HEK293 (cell line): ENCODE results near the gene GSC2.
A peak's percentile ranks its signal among the peaks of the same experiment; 100 is the strongest.

Experiments used
- BCL11A ChIP-seq: fragments of 450-650 bp; formaldehyde crosslinking; IDR thresholded peaks from 2 replicates; pipeline ENCODE4 v1.5.1; 2016; ENCODE audit warnings: low read depth, missing biosample characterization, missing genetic modification characterization
- MZF1 ChIP-seq: fragments of 450-650 bp; formaldehyde crosslinking; IDR thresholded peaks from 2 replicates; pipeline ENCODE4 v1.5.1; 2017; ENCODE audit warnings: missing biosample characterization, missing genetic modification characterization, borderline replicate concordance
- RBAK ChIP-seq: fragments of 450-650 bp; formaldehyde crosslinking; IDR thresholded peaks from 2 replicates; pipeline ENCODE4 v1.5.1; 2016; ENCODE audit warnings: missing biosample characterization, missing genetic modification characterization
- REPIN1 ChIP-seq: fragments of 450-650 bp; formaldehyde crosslinking; IDR thresholded peaks from 2 replicates; pipeline ENCODE4 v1.5.1; 2017; ENCODE audit warnings: missing biosample characterization, missing genetic modification characterization, low read depth
- SCRT2 ChIP-seq: fragments of 450-650 bp; formaldehyde crosslinking; IDR thresholded peaks from 2 replicates; pipeline ENCODE4 v1.5.1; 2016; ENCODE audit warnings: missing biosample characterization, missing genetic modification characterization
- SETDB1 ChIP-seq: IDR thresholded peaks from one replicate; pipeline ENCODE4 v1.6.1; 2017; ENCODE audit warnings: mild to moderate bottlenecking, low read length, moderate library complexity, mixed read lengths; ENCODE audit not compliant: insufficient read length
- YY2 ChIP-seq: fragments of 450-650 bp; formaldehyde crosslinking; IDR thresholded peaks from 2 replicates; pipeline ENCODE4 v1.5.1; 2016; ENCODE audit warnings: missing biosample characterization, missing genetic modification characterization
- ZBTB17 ChIP-seq: fragments of 450-650 bp; formaldehyde crosslinking; IDR thresholded peaks from 2 replicates; pipeline ENCODE4 v1.5.1; 2016; ENCODE audit warnings: missing biosample characterization, missing genetic modification characterization
- ZFHX2 ChIP-seq: fragments of 450-650 bp; formaldehyde crosslinking; conservative IDR thresholded peaks from 2 replicates; pipeline ENCODE4 v1.5.1; 2016; ENCODE audit warnings: missing biosample characterization, missing genetic modification characterization
- ZFP69B ChIP-seq: fragments of 450-650 bp; formaldehyde crosslinking; IDR thresholded peaks from 2 replicates; pipeline ENCODE4 v1.5.1; 2016; ENCODE audit warnings: missing biosample characterization, missing genetic modification characterization
- ZIC2 ChIP-seq: fragments of 450-650 bp; formaldehyde crosslinking; IDR thresholded peaks from 2 replicates; pipeline ENCODE4 v1.5.1; 2016; ENCODE audit warnings: missing biosample characterization, missing genetic modification characterization
- ZNF133 ChIP-seq: fragments of 450-650 bp; formaldehyde crosslinking; IDR thresholded peaks from 2 replicates; pipeline ENCODE4 v1.5.1; 2016; ENCODE audit warnings: missing biosample characterization, missing genetic modification characterization
- ZNF138 ChIP-seq: fragments of 450-650 bp; formaldehyde crosslinking; IDR thresholded peaks from 2 replicates; pipeline ENCODE4 v1.5.1; 2016; ENCODE audit warnings: missing biosample characterization, missing genetic modification characterization, borderline replicate concordance
- ZNF169 ChIP-seq: fragments of 450-650 bp; formaldehyde crosslinking; IDR thresholded peaks from 2 replicates; pipeline ENCODE4 v1.5.1; 2016; ENCODE audit warnings: missing biosample characterization, missing genetic modification characterization
- ZNF175 ChIP-seq: fragments of 450-650 bp; formaldehyde crosslinking; IDR thresholded peaks from 2 replicates; pipeline ENCODE4 v1.5.1; 2016; ENCODE audit warnings: missing biosample characterization, missing genetic modification characterization
- ZNF2 ChIP-seq: fragments of 450-650 bp; formaldehyde crosslinking; IDR thresholded peaks from 2 replicates; pipeline ENCODE4 v1.5.1; 2016; ENCODE audit warnings: missing biosample characterization, missing genetic modification characterization
- ZNF202 ChIP-seq: fragments of 450-650 bp; formaldehyde crosslinking; IDR thresholded peaks from 2 replicates; pipeline ENCODE4 v1.5.1; 2016; ENCODE audit warnings: missing biosample characterization, missing genetic modification characterization, borderline replicate concordance
- ZNF324 ChIP-seq: fragments of 450-650 bp; formaldehyde crosslinking; IDR thresholded peaks from 2 replicates; pipeline ENCODE4 v1.5.1; 2016; ENCODE audit warnings: missing biosample characterization, missing genetic modification characterization
- ZNF423 ChIP-seq: fragments of 450-650 bp; formaldehyde crosslinking; IDR thresholded peaks from 2 replicates; pipeline ENCODE4 v1.5.1; 2016; ENCODE audit warnings: missing biosample characterization, missing genetic modification characterization
- ZNF433 ChIP-seq: fragments of 450-650 bp; formaldehyde crosslinking; IDR thresholded peaks from 2 replicates; pipeline ENCODE4 v1.5.1; 2016; ENCODE audit warnings: missing biosample characterization, missing genetic modification characterization, low read depth
- ZNF48 ChIP-seq: fragments of 450-650 bp; formaldehyde crosslinking; IDR thresholded peaks from 2 replicates; pipeline ENCODE4 v1.5.1; 2016; ENCODE audit warnings: missing biosample characterization, missing genetic modification characterization
- ZNF560 ChIP-seq: fragments of 450-650 bp; formaldehyde crosslinking; IDR thresholded peaks from 2 replicates; pipeline ENCODE4 v1.5.1; 2017; ENCODE audit warnings: missing biosample characterization, missing genetic modification characterization, borderline replicate concordance
- ZNF571 ChIP-seq: fragments of 450-650 bp; formaldehyde crosslinking; IDR thresholded peaks from 2 replicates; pipeline ENCODE4 v1.5.0; 2017; ENCODE audit warnings: missing biosample characterization, missing genetic modification characterization
- ZNF600 ChIP-seq: fragments of 450-650 bp; formaldehyde crosslinking; IDR thresholded peaks from 2 replicates; pipeline ENCODE4 v1.5.1; 2016; ENCODE audit warnings: missing biosample characterization, missing genetic modification characterization
- ZNF610 ChIP-seq: fragments of 450-650 bp; formaldehyde crosslinking; IDR thresholded peaks from 2 replicates; pipeline ENCODE4 v1.5.1; 2016; ENCODE audit warnings: missing biosample characterization, missing genetic modification characterization, borderline replicate concordance
- ZNF777 ChIP-seq: fragments of 450-650 bp; formaldehyde crosslinking; IDR thresholded peaks from 2 replicates; pipeline ENCODE4 v1.5.1; 2017; ENCODE audit warnings: missing biosample characterization, missing genetic modification characterization, borderline replicate concordance
- ZNF785 ChIP-seq: fragments of 450-650 bp; formaldehyde crosslinking; IDR thresholded peaks from 2 replicates; pipeline ENCODE4 v1.5.1; 2016; ENCODE audit warnings: missing biosample characterization, missing genetic modification characterization
- ZNF830 ChIP-seq: fragments of 450-650 bp; IDR thresholded peaks from 2 replicates; pipeline ENCODE4 v1.5.0; 2018; ENCODE audit warnings: missing biosample characterization, missing genetic modification characterization, low read depth, mild to moderate bottlenecking, moderate library complexity
- ZNF843 ChIP-seq: fragments of 450-650 bp; formaldehyde crosslinking; IDR thresholded peaks from 2 replicates; pipeline ENCODE4 v1.5.1; 2016; ENCODE audit warnings: missing biosample characterization, missing genetic modification characterization
- TF ChIP-seq, protein P1 (sequence below): fragments of 450-650 bp; formaldehyde crosslinking; IDR thresholded peaks from 2 replicates; pipeline ENCODE4 v1.5.1; 2017; ENCODE audit warnings: missing biosample characterization, missing genetic modification characterization
- TF ChIP-seq, protein P2 (sequence below): fragments of 450-650 bp; formaldehyde crosslinking; IDR thresholded peaks from 2 replicates; pipeline ENCODE4 v1.5.1; 2016; ENCODE audit warnings: missing biosample characterization, missing genetic modification characterization
- TF ChIP-seq, protein P3 (sequence below): fragments of 450-650 bp; formaldehyde crosslinking; IDR thresholded peaks from 2 replicates; pipeline ENCODE4 v1.5.1; 2016; ENCODE audit warnings: missing biosample characterization, missing genetic modification characterization
- TF ChIP-seq, protein P4 (sequence below): fragments of 450-650 bp; formaldehyde crosslinking; IDR thresholded peaks from 2 replicates; pipeline ENCODE4 v1.5.1; 2016; ENCODE audit warnings: missing biosample characterization, missing genetic modification characterization
- TF ChIP-seq, protein P5 (sequence below): fragments of 450-650 bp; formaldehyde crosslinking; IDR thresholded peaks from 2 replicates; pipeline ENCODE4 v1.5.1; 2016; ENCODE audit warnings: missing biosample characterization, missing genetic modification characterization

The GSC2 gene

DNA sequence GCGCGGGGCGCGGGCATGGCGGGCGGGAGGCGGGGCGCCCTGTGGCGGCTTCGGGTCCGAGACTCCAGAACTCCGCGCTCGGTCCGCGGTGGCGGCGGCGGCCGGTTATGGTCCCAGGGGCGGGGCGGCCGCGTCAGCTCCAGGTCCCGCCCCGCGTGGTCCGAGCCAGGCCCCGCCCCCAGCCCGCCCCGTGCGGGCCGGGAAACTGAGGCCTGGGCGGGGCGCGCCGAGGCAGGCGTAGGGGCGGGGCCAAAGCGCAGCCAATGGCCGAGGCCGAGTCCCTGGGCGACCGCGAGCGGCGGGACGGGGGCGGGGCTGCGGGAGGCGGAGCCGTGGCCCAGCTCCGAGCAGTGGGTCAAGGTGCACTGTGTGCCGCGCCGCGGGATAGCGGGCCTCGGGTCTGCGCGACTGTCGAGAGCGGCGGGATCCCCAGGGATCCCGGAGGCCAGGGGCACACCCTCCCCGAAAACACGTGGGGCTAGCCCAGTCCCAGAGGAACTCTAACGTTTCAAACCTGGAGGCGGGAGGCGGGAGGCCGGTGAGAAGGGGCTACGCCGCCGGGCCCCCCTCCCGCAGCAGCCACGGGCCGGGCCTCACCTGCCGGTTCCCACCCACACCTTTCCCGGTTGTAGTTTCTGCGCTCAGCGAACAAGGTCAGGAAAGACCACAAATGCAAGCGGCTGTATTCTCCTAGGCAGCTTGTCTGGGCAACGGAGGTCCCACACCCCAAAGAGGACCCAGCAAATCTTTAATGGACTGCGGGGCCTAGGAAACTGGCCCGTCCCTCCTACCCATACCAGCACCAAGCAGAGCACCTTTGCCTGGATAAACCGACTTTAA, 28.8 kb upstream of the GSC2 start, which contains the start of gene SLC25A1 (continued):
- TF ChIP-seq BCL11A (tag by site-specific recombination) (no peak), ZNF830 (tag by site-specific recombination) (no peak), ZNF433 (tag by site-specific recombination) (no peak), ZNF169 (tag by site-specific recombination) (no peak), ZNF138 (tag by site-specific recombination) (no peak), ZNF48 (tag by site-specific recombination) (no peak), SCRT2 (tag by site-specific recombination) (no peak), ZNF785 (tag by site-specific recombination) (no peak), ZNF571 (tag by site-specific recombination) (no peak), MZF1 (tag by site-specific recombination) (no peak), YY2 (tag by site-specific recombination) (no peak), ZBTB17 (peak; percentile 66), ZFHX2 (peak; percentile 38), ZNF133 (tag by site-specific recombination) (no peak), ZNF2 (no peak), ZNF423 (peak; percentile 60; the same call in 1 of the 2 replicates), ZNF610 (tag by site-specific recombination) (peak; percentile 92), SETDB1 (no peak), REPIN1 (no peak), ZNF324 (tag by site-specific recombination) (peak; percentile 29; the same call in 1 of the 2 replicates), ZNF600 (tag by site-specific recombination) (no peak), ZNF843 (tag by site-specific recombination) (no peak), ZNF202 (tag by site-specific recombination) (no peak), ZIC2 (peak; percentile 73), ZNF560 (tag by site-specific recombination) (no peak), ZFP69B (tag by site-specific recombination) (no peak), ZNF777 (tag by site-specific recombination) (no peak), ZNF175 (no peak), RBAK (tag by site-specific recombination) (no peak)
- TF ChIP-seq, protein P1, sequence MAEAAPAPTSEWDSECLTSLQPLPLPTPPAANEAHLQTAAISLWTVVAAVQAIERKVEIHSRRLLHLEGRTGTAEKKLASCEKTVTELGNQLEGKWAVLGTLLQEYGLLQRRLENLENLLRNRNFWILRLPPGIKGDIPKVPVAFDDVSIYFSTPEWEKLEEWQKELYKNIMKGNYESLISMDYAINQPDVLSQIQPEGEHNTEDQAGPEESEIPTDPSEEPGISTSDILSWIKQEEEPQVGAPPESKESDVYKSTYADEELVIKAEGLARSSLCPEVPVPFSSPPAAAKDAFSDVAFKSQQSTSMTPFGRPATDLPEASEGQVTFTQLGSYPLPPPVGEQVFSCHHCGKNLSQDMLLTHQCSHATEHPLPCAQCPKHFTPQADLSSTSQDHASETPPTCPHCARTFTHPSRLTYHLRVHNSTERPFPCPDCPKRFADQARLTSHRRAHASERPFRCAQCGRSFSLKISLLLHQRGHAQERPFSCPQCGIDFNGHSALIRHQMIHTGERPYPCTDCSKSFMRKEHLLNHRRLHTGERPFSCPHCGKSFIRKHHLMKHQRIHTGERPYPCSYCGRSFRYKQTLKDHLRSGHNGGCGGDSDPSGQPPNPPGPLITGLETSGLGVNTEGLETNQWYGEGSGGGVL (tag by site-specific recombination) = no peak
- TF ChIP-seq, protein P2, sequence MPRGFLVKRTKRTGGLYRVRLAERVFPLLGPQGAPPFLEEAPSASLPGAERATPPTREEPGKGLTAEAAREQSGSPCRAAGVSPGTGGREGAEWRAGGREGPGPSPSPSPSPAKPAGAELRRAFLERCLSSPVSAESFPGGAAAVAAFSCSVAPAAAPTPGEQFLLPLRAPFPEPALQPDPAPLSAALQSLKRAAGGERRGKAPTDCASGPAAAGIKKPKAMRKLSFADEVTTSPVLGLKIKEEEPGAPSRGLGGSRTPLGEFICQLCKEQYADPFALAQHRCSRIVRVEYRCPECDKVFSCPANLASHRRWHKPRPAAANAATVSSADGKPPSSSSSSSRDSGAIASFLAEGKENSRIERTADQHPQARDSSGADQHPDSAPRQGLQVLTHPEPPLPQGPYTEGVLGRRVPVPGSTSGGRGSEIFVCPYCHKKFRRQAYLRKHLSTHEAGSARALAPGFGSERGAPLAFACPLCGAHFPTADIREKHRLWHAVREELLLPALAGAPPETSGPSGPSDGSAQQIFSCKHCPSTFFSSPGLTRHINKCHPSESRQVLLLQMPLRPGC = peak; percentile 32; the same call in 1 of the 2 replicates
- TF ChIP-seq, protein P3, sequence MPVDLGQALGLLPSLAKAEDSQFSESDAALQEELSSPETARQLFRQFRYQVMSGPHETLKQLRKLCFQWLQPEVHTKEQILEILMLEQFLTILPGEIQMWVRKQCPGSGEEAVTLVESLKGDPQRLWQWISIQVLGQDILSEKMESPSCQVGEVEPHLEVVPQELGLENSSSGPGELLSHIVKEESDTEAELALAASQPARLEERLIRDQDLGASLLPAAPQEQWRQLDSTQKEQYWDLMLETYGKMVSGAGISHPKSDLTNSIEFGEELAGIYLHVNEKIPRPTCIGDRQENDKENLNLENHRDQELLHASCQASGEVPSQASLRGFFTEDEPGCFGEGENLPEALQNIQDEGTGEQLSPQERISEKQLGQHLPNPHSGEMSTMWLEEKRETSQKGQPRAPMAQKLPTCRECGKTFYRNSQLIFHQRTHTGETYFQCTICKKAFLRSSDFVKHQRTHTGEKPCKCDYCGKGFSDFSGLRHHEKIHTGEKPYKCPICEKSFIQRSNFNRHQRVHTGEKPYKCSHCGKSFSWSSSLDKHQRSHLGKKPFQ (tag by site-specific recombination) = peak; percentile 53; the same call in 1 of the 2 replicates
- TF ChIP-seq, protein P4, sequence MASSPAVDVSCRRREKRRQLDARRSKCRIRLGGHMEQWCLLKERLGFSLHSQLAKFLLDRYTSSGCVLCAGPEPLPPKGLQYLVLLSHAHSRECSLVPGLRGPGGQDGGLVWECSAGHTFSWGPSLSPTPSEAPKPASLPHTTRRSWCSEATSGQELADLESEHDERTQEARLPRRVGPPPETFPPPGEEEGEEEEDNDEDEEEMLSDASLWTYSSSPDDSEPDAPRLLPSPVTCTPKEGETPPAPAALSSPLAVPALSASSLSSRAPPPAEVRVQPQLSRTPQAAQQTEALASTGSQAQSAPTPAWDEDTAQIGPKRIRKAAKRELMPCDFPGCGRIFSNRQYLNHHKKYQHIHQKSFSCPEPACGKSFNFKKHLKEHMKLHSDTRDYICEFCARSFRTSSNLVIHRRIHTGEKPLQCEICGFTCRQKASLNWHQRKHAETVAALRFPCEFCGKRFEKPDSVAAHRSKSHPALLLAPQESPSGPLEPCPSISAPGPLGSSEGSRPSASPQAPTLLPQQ (tag by site-specific recombination) = no peak
- TF ChIP-seq, protein P5, sequence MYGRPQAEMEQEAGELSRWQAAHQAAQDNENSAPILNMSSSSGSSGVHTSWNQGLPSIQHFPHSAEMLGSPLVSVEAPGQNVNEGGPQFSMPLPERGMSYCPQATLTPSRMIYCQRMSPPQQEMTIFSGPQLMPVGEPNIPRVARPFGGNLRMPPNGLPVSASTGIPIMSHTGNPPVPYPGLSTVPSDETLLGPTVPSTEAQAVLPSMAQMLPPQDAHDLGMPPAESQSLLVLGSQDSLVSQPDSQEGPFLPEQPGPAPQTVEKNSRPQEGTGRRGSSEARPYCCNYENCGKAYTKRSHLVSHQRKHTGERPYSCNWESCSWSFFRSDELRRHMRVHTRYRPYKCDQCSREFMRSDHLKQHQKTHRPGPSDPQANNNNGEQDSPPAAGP (tag by site-specific recombination) = peak; percentile 81; the same call in 1 of the 2 replicates
